Transverse colon (tissue), 4 donors: ENCODE data around the gene SPNS3. TPM values are rescaled to one million over a fixed set of nuclear protein-coding genes. Genes with fewer than 3 reads are reported as not detected.

Experiments used
- DNase-seq: peaks from one replicate; pipeline ENCODE4 v3.0.0-alpha.2; 2019
- H3K27ac ChIP-seq, 4 donors: fragments of 200-600 bp; sonication (generic); 2 replicates each; pipeline ENCODE4 v1.5.1; 2016 to 2018; ENCODE audit warnings: inconsistent platforms in 4 of 4
- H3K27me3 ChIP-seq: fragments of 200-600 bp; sonication (generic); 2 replicates; pipeline ENCODE4 v1.5.1; 2017; ENCODE audit warnings: inconsistent platforms
- H3K36me3 ChIP-seq, 4 donors: fragments of 200-600 bp; sonication (generic); 2 replicates each; pipeline ENCODE4 v1.5.1; 2017 to 2019; ENCODE audit warnings: inconsistent platforms in 4 of 4
- H3K4me1 ChIP-seq, 4 donors: fragments of 200-600 bp; sonication (generic); 2 replicates each; pipeline ENCODE4 v1.5.1; 2017 to 2020; ENCODE audit warnings: inconsistent platforms in 4 of 4
- H3K4me3 ChIP-seq, 4 donors: fragments of 200-600 bp; sonication (generic); 1 replicate in 1 of 4; 2 replicates in 3 of 4; pipeline versions ENCODE4 v1.5.1 to v1.6.1; 2017 to 2019; ENCODE audit warnings: inconsistent platforms in 4 of 4
- H3K9me3 ChIP-seq, 2 donors: fragments of 200-600 bp; sonication (generic); 2 replicates each; pipeline ENCODE4 v1.5.1; 2017 to 2019; ENCODE audit warnings: inconsistent platforms in 2 of 2
- EP300 ChIP-seq: sonication (generic); formaldehyde crosslinking; IDR thresholded peaks from one replicate; pipeline ENCODE4 v1.6.1; 2017; ENCODE audit warnings: antibody characterized with exemption, low read depth
- POLR2A ChIP-seq: fragments of 450-650 bp; IDR thresholded peaks from one replicate; pipeline ENCODE4 v1.6.1; 2016; ENCODE audit warnings: antibody characterized with exemption, mild to moderate bottlenecking, moderate library complexity
- POLR2AphosphoS5 ChIP-seq, 3 donors: sonication (generic); formaldehyde crosslinking; IDR thresholded peaks; one replicate each; pipeline ENCODE4 v1.6.1; 2016; ENCODE audit warnings: antibody characterized with exemption in 3 of 3
- WGBS, 2 donors: methylation state at CpG; one replicate each; pipeline ENCODE4 v1.1.5; 2018; ENCODE audit warnings: low coverage in 1 of 2; 5-methylcytosine and 5-hydroxymethylcytosine counted together
- in situ Hi-C, 4 donors: fragments of 200-750 bp; cut with MboI; loops; one replicate each; pipeline versions ENCODE4 v1.15.0 to v1.15.1; 2017; ENCODE audit warnings: low sequenced_read_pairs in 3 of 4, low pct_ligation_motif_present in 1 of 4, low pct_unique_long_range_greater_than_20kb in 1 of 4
- intact Hi-C: fragments of 100-400 bp; cut with DNase I; formaldehyde crosslinking; loops from one replicate; pipeline ENCODE4 v1.15.1; 2023; ENCODE audit warnings: low total_unique reads
- total RNA-seq, 4 donors: library from RNA; depleted of rRNA; stranded (reverse); fragments of >200 nt; gene quantifications; one replicate each; pipeline ENCODE4 v1.1.0, GENCODE V29; 2016
- TF ChIP-seq, protein P1 (sequence below), 5 experiments: fragments of 200-600 bp in 3 of 5; fragments of 450-650 bp in 2 of 5; sonication (generic) in 3 of 5; IDR thresholded peaks; 1 replicate in 2 of 5; 2 replicates in 3 of 5; pipeline ENCODE4 v1.5.1; 2016 to 2017; ENCODE audit warnings: antibody characterized with exemption in 5 of 5, inconsistent platforms in 3 of 5, mild to moderate bottlenecking in 2 of 5, moderate library complexity in 1 of 5

SPNS3 gene
- total RNA-seq, 4 donors from 2014 or later = not detected

DNA sequence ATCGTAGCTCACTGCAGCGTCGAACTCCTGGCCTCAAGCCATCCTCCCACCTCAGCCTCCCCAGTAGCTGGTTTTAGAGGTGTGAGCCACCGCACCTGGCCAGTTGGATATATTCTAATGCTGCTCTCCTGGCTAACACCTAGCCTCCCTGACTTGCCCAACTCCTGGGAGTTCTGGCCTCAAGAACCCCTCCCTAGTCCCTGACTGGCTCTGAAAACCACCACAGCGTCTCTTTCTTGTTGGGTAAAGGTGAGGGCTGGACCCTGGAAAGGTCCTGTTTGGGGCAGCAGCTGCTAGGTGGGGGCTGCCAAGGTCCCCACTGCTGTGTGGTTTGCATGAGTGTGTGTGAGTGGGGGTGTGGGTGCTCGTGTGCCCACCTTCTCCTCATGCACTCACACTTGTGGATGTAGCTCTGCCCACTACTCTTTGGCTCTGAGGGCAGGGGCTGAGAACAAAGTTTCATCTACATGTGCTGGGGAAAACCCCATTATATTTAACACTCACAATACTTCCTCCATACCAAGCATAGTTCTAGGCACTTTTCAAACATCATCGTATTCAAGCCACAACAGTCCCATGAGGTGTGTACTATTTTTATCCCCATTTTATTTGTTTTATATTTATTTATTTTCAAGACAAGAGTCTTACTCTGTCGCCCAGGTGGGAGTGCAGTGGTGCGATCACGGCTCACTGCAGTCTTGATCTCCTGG, 7.1 kb upstream of the SPNS3 start:
- Histone ChIP-seq H3K36me3 (no peaks in the 10 kb centered on the region), H3K4me1 (no peaks in the 10 kb centered on the region), H3K9me3 (no peaks in the 10 kb centered on the region), H3K27me3 (no peaks in the 10 kb centered on the region), H3K27ac (no peak overlapping the region), H3K4me3 (no peak overlapping the region)
- no peak for DNase-seq
- 38 to 64% methylated on average over 2 to 10 of the region's 10 CpGs for WGBS, 2 donors
- intact Hi-C loops = no loop called here
- in situ Hi-C loops = loop anchor here in 3 of 4 donors (10.0 to 25.0 kb wide), 3 partner anchors 186 to 211 kb away; partner anchors contain the start of gene ALOX15 (in 1 of the 3)
- TF ChIP-seq POLR2AphosphoS5 (IDR thresholded peaks at IDR 0.05) = no peak
- TF ChIP-seq POLR2A = no peak
- no peak for TF ChIP-seq EP300
- TF ChIP-seq, protein P1, sequence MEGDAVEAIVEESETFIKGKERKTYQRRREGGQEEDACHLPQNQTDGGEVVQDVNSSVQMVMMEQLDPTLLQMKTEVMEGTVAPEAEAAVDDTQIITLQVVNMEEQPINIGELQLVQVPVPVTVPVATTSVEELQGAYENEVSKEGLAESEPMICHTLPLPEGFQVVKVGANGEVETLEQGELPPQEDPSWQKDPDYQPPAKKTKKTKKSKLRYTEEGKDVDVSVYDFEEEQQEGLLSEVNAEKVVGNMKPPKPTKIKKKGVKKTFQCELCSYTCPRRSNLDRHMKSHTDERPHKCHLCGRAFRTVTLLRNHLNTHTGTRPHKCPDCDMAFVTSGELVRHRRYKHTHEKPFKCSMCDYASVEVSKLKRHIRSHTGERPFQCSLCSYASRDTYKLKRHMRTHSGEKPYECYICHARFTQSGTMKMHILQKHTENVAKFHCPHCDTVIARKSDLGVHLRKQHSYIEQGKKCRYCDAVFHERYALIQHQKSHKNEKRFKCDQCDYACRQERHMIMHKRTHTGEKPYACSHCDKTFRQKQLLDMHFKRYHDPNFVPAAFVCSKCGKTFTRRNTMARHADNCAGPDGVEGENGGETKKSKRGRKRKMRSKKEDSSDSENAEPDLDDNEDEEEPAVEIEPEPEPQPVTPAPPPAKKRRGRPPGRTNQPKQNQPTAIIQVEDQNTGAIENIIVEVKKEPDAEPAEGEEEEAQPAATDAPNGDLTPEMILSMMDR (IDR thresholded peaks at IDR 0.05) = no peak

- Histone ChIP-seq H3K27me3 (no peaks in the 10 kb centered on the region), H3K4me3 (no peak overlapping the region), H3K36me3 (no peaks in the 10 kb centered on the region), H3K9me3 (no peaks in the 10 kb centered on the region), H3K4me1 (no peaks in the 10 kb centered on the region), H3K27ac (no peak overlapping the region)
- in situ Hi-C loops = loop anchor here in 3 of 4 donors (10.0 to 25.0 kb wide), 3 partner anchors 185 to 210 kb away; partner anchors contain the start of gene ALOX15 (in 1 of the 3)
- intact Hi-C loops = no loop called here
- DNase-seq = no peak
- WGBS, 2 donors = 61 to 83% methylated on average over 4 to 11 of the region's 11 CpGs
- TF ChIP-seq, protein P1 (IDR thresholded peaks at IDR 0.05) = no peak
- TF ChIP-seq EP300 (no peak), POLR2A (no peak)
Observed at GRCh38 chr17:4427505-4427904, 6.2 kb upstream of the SPNS3 start.

GRCh38 chr17:4436381-4436780, 2.6 kb downstream of the SPNS3 start:
- Histone ChIP-seq H3K27ac (no peak overlapping the region), H3K4me3 (no peak overlapping the region), H3K9me3 (no peaks in the 10 kb centered on the region), H3K27me3 (no peaks in the 10 kb centered on the region), H3K36me3 (no peaks in the 10 kb centered on the region), H3K4me1 (no peaks in the 10 kb centered on the region)
- no peak for DNase-seq
- WGBS, 2 donors = 80 to 81% methylated on average over 3 to 4 of the region's 4 CpGs
- TF ChIP-seq, protein P1 (IDR thresholded peaks at IDR 0.05) = no peak
- TF ChIP-seq POLR2A (no peak), EP300 (no peak), POLR2AphosphoS5 (IDR thresholded peaks at IDR 0.05) (no peak)
- in situ Hi-C loops (loop anchor here in 2 of 4 donors (25.0 kb wide), 2 partner anchors 176 to 201 kb away; partner anchors contain the start of gene ALOX15 (in 1 of the 2)), intact Hi-C loops (no loop called here)

GRCh38 chr17:4436846-4437245, 3.1 kb downstream of the SPNS3 start:
- TF ChIP-seq EP300 = no peak
- TF ChIP-seq, protein P1 (IDR thresholded peaks at IDR 0.05) = no peak
- no peak for TF ChIP-seq POLR2A
- no peak for TF ChIP-seq POLR2AphosphoS5 (IDR thresholded peaks at IDR 0.05)
- intact Hi-C loops = no loop called here
- H3K27ac ChIP-seq = no peak overlapping the region
- no peaks in the 10 kb centered on the region for H3K4me1 ChIP-seq
- no peaks in the 10 kb centered on the region for H3K27me3 ChIP-seq
- DNase-seq = no peak
- H3K36me3 ChIP-seq = no peaks in the 10 kb centered on the region
- H3K4me3 ChIP-seq = no peak overlapping the region
- in situ Hi-C loops = loop anchor here in 2 of 4 donors (25.0 kb wide), 2 partner anchors 175 to 200 kb away; partner anchors contain the start of gene ALOX15 (in 1 of the 2)
- WGBS, 2 donors = 68 to 73% methylated on average over 3 to 7 of the region's 7 CpGs
- H3K9me3 ChIP-seq = no peaks in the 10 kb centered on the region
